Esophagus squamous epithelium (tissue), 4 donors: ENCODE measurements around the gene SCN4B.

ENCODE experiments used
- CTCF ChIP-seq, 6 experiments: fragments of 450-650 bp in 4 of 6; fragments of 200-600 bp in 2 of 6; sonication (generic) in 2 of 6; IDR thresholded peaks; one replicate each; pipeline ENCODE4 v1.5.1; 2016 to 2019; ENCODE audit warnings: antibody characterized with exemption in 6 of 6, mild to moderate bottlenecking in 4 of 6, moderate library complexity in 4 of 6
- POLR2A ChIP-seq, 4 donors: fragments of 450-650 bp; IDR thresholded peaks; one replicate each; pipeline ENCODE4 v1.6.1; 2017; ENCODE audit warnings: antibody characterized with exemption in 4 of 4, mild to moderate bottlenecking in 4 of 4, moderate library complexity in 3 of 4

- TF ChIP-seq CTCF (IDR thresholded peaks at IDR 0.05), result no peak
- TF ChIP-seq POLR2A (IDR thresholded peaks at IDR 0.05), result no peak
Observed at GRCh38 chr11:118095493-118095892, 57.1 kb downstream of the SCN4B start.
